Subcutaneous adipose tissue (tissue), 4 donors: ENCODE data around the gene NR1I2. TPM values are rescaled to one million over a fixed set of nuclear protein-coding genes. Genes with fewer than 3 reads are reported as not detected.

ENCODE experiments used
- CTCF ChIP-seq: fragments of 450-650 bp; IDR thresholded peaks from one replicate; pipeline ENCODE4 v1.5.1; 2016; ENCODE audit warnings: low read depth, mild to moderate bottlenecking, control low read depth, antibody characterized with exemption, moderate library complexity
- total RNA-seq, 4 donors: library from RNA; depleted of rRNA; stranded (reverse); fragments of >200 nt; gene quantifications; one replicate each; pipeline ENCODE4 v1.1.0, GENCODE V29; 2016

The NR1I2 gene
- total RNA-seq, 4 donors from 2014 or later: 0.66 to 0.68 TPM; not detected in 2

DNA sequence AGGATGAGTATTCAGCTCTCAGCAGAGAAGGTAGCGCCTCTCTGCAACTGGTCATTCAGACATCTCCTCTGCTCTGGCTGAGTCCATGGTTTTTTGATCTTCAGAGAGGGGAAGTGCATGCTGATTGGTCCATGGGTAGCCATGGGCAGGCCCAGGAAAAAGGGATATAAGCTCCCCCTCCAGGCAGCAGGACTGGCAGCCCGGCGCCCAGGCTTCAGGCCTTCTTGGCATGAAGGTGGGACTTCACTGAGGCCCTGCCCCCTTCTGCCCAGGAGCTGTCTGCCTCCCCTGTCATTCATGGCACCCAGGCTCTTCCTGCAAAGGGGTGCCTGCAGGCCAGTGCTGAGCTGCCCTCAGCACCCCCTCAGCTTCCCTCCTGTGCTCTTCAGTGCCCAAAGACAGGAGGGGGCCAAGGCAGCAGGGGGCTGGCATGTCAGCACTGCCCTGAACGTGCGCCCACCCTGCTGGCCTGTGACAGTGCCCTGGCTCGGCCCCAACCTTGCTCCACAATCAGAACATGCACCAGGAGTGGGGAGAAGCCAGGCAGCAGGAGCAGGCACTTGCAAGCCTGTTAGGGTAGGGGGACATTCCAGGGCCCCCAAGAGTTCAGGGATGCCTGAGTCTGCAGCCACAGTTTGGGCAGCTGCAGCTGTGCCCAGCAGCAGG lies 13.8 kb upstream of the NR1I2 start:
- no peak for TF ChIP-seq CTCF

DNA sequence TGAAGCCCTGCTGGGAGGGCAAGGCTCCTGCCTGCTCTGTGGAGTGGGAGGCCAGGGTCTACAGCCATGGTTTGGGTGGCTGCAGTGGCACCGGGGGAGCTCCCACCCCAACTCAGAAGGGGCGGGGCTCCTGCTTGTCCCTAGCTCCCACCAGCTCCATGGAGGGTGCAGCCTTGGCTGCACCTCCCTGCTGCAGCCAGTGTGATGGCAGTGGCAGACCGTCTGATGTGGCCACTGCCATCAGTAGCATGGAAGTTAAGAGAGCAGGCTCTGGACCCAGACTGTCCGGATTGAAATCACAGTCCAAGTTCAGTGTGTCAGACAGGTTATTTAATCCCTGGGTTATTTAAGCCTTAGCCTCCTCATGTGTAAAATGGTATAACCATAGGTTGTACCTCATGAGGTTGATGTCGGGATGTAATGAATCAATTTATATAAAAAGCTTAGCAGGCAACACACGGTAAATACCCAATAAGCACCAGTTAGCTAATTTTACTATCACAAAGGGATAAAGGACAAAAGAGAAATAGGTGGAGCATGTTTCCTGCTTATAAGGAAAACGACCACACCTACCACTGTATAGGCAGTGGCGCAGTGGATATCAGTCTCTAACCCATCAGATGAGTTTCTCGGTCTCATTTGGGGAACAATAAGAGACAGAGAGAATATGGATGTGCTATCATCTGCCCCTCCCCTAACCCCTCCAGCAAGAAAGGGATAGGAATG lies 13.1 kb upstream of the NR1I2 start:
- TF ChIP-seq CTCF: no peak

DNA sequence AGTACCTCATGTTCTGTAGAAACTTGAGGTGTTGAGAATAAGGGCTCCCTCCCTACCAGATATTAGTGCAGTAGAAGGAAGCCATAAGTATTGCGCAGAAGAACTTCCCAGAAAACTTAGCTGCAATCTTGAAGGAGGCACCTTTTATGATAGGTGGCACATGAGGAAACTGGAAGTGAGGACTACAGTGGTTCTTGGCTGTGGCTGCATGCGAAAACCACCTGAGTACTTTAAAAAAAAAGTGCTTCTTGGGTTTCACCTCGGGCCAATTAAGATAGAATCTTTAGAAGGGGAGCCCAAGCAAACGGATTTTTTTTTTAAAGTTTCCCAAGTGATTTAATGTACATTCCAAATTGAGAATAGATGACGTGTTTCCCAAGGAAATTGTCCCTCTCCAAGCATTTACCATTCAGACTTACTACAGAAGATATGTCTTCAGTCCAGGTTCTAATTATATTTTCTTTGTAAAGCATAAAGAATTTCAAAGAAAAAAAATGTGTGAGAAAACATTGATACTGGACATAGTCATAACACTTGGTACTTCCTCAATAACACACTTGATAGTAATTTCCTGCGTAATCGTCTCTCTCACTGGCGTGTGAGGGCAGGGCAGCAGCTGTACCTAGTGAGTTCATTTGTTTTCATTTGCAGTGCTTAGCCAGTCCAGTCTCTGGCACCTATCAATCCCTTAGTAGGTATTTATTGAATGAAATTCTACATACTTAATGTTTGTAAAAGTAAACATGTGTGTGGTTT lies 12.3 kb upstream of the NR1I2 start:
- no peak for TF ChIP-seq CTCF

DNA sequence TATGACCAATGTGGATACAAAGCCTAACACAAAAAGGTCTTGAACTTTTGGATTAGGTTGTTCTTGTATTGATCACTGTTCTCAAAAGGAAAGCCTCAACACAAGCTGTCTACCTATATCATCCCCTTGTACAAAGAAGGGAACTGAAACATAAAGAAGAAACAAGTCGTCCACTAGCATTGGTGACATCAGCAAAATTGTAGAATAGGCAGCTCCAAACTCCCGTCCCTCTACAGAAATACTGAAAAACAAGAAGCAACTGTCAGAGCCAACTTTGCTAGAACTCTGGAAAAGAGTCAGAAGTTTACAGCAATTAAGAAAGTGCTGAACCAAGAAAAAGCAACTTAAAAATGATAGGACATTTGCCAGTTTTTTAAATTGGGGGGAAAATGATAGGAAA lies 7.5 kb upstream of the NR1I2 start:
- TF ChIP-seq CTCF: no peak

DNA sequence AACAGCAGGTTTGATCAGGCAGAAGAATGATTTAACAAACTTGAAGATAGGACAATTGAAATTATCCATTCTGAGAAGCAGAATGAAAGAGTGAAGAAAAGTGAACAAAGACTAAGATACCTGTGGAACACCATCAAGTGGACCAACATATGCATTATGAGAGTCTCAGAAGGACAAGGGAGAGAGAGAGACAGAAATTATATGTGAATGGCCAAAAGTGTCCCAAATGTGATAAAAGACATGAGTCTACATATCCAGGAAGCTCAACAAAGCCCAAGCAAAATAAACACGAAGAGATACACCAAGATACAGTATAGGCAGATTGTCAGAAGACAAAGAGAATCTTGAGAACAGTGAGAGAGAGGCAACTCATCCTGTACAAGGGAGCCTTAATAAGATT lies 5.6 kb upstream of the NR1I2 start:
- TF ChIP-seq CTCF: no peak

GRCh38 chr3:119778176-119778575 lies 3.7 kb upstream of the NR1I2 start:
- no peak for TF ChIP-seq CTCF

- TF ChIP-seq CTCF: no peak
Measured at GRCh38 chr3:119778811-119779210, 3.1 kb upstream of the NR1I2 start.
